Chondrocyte (in vitro differentiated cells): ENCODE results near the gene ANKRD11. TPM values are rescaled to one million over a fixed set of nuclear protein-coding genes. Genes with fewer than 3 reads are reported as not detected.

Source experiments
- DNase-seq: peaks from one replicate; pipeline ENCODE4 v3.0.0; 2021; ENCODE audit warnings: mixed read lengths, low spot score
- H3K27ac Mint-ChIP-seq: one replicate; pipeline ENCODE4 v1.8.0; 2021; ENCODE audit warnings: mild to moderate bottlenecking, moderate library complexity, mixed read lengths; ENCODE audit not compliant: unreplicated experiment
- H3K27me3 Mint-ChIP-seq: 2 replicates; pipeline ENCODE4 v1.8.0; 2021; ENCODE audit warnings: low read depth, mixed read lengths
- H3K36me3 Mint-ChIP-seq: 2 replicates; pipeline ENCODE4 v1.8.0; 2021; ENCODE audit warnings: low read depth, mixed read lengths
- H3K4me1 Mint-ChIP-seq: 2 replicates; pipeline ENCODE4 v1.8.0; 2021; ENCODE audit warnings: low read depth, mild to moderate bottlenecking, mixed read lengths
- H3K4me3 Mint-ChIP-seq: one replicate; pipeline ENCODE4 v1.8.0; 2021; ENCODE audit warnings: mild to moderate bottlenecking, moderate library complexity, mixed read lengths; ENCODE audit not compliant: unreplicated experiment
- H3K9me3 Mint-ChIP-seq: 2 replicates; pipeline ENCODE4 v1.8.0; 2021; ENCODE audit warnings: low read depth, mixed read lengths
- total RNA-seq: library from RNA; stranded (reverse); gene quantifications from 3 replicates; pipeline ENCODE4 v1.2.1, GENCODE V29; 2021
- TF ChIP-seq, protein P1 (sequence below): fragments of 200-600 bp; sonication (generic); IDR thresholded peaks from 2 replicates; pipeline ENCODE4 v1.5.0; 2021; ENCODE audit warnings: antibody characterized with exemption, mild to moderate bottlenecking, moderate library complexity

ANKRD11 gene
- total RNA-seq, 1 donor from 2014 or later = 180 TPM

DNA sequence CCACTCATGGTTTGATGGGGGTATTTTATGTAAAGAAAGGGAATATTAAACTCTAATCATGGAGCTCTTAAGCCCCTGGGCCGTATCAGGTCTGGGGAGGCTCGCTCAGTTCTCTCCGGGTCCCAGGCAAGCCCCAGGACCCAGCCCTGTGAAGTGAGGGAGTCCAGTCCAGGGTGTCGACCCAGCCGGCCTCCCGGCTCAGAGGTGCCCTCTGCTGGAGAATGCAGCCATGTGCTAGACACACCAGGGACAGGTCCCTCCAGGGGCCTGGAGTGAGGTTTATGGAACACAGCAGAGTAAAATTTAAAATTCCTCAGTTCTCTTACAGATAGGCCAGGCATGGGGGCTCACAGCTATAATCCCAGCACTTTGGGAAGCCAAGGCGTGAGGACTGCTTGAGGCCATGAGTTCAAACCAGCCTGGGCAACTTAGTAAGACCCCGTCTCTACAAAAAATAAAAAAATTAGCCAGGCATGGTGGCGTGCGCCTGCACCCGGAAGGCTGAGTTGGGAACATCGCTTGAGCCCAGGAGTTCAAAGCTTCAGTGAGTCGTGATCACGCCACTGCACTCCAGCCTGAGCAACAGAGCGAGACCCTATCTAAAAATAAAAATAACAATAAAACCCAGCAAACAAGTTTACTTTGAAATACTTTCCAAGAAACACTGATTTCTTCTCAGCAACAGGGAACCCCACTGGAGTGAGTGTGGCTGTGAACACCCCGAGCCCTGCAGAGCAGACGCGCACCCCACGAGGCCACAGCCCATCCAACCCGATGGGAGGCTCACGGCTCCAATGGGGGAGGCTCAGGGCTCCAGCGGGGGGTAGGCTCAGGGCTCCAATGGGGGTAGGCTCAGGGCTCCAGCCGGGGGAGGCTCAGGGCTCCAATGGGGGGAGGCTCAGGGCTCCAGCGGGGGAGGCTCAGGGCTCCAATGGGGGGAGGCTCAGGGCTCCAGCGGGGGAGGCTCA lies 200.6 kb downstream of the ANKRD11 start:
- TF ChIP-seq, protein P1, sequence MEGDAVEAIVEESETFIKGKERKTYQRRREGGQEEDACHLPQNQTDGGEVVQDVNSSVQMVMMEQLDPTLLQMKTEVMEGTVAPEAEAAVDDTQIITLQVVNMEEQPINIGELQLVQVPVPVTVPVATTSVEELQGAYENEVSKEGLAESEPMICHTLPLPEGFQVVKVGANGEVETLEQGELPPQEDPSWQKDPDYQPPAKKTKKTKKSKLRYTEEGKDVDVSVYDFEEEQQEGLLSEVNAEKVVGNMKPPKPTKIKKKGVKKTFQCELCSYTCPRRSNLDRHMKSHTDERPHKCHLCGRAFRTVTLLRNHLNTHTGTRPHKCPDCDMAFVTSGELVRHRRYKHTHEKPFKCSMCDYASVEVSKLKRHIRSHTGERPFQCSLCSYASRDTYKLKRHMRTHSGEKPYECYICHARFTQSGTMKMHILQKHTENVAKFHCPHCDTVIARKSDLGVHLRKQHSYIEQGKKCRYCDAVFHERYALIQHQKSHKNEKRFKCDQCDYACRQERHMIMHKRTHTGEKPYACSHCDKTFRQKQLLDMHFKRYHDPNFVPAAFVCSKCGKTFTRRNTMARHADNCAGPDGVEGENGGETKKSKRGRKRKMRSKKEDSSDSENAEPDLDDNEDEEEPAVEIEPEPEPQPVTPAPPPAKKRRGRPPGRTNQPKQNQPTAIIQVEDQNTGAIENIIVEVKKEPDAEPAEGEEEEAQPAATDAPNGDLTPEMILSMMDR = peak; percentile 87
- H3K27ac Mint-ChIP-seq = peak overlapping the region; percentile 65
- no peaks in the 10 kb centered on the region for H3K9me3 Mint-ChIP-seq
- no peaks in the 10 kb centered on the region for H3K27me3 Mint-ChIP-seq
- H3K4me3 Mint-ChIP-seq = no peak overlapping the region
- DNase-seq = no peak
- H3K4me1 Mint-ChIP-seq = peaks cover 5% of the 10 kb centered on the region
- H3K36me3 Mint-ChIP-seq = peaks cover 11% of the 10 kb centered on the region

DNA sequence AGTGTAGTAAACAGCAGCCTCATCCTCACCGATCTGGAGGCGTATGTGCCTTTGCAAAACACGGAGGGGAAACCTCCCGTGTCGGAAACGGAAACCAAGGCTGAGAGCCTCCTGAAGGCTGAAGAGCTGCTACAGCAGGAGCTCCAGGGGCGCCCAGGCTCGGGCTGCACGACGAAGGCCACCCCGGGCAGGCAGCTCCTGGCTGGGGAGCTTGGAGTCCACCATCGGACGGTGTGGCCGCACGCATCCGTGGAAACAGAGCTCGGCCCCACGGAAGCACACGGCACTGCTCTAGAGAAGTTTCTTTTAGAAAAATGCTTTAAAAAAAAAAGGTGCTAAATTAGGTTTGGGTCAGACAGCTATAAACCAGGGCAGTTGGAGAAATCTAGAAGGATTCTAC lies 201.4 kb downstream of the ANKRD11 start:
- Mint-ChIP-seq H3K4me1 (peaks cover 5% of the 10 kb centered on the region), H3K27ac (peak overlapping the region; percentile 65), H3K4me3 (no peak overlapping the region), H3K36me3 (peaks cover 11% of the 10 kb centered on the region), H3K27me3 (no peaks in the 10 kb centered on the region), H3K9me3 (no peaks in the 10 kb centered on the region)
- TF ChIP-seq, protein P1 = no peak
- DNase-seq = no peak

DNA sequence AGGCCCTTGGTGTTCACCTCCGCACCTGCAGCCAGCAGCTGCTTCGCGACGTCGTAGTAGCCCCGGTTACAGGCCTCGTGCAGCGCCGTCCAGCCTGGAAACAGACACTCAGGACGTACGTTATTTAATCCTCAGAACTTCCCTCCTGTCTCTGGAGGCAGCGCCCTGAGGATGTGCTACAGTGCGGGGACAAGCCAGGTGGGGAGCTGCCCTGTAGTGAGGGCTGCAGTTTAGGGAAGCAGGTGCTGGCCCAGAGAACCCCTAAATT lies 201.8 kb downstream of the ANKRD11 start:
- H3K9me3 Mint-ChIP-seq = no peaks in the 10 kb centered on the region
- H3K27me3 Mint-ChIP-seq = no peaks in the 10 kb centered on the region
- H3K4me3 Mint-ChIP-seq = no peak overlapping the region
- H3K4me1 Mint-ChIP-seq = peaks cover 5% of the 10 kb centered on the region
- no peak for DNase-seq
- TF ChIP-seq, protein P1 = no peak
- H3K36me3 Mint-ChIP-seq = peaks cover 11% of the 10 kb centered on the region
- no peak overlapping the region for H3K27ac Mint-ChIP-seq

DNA sequence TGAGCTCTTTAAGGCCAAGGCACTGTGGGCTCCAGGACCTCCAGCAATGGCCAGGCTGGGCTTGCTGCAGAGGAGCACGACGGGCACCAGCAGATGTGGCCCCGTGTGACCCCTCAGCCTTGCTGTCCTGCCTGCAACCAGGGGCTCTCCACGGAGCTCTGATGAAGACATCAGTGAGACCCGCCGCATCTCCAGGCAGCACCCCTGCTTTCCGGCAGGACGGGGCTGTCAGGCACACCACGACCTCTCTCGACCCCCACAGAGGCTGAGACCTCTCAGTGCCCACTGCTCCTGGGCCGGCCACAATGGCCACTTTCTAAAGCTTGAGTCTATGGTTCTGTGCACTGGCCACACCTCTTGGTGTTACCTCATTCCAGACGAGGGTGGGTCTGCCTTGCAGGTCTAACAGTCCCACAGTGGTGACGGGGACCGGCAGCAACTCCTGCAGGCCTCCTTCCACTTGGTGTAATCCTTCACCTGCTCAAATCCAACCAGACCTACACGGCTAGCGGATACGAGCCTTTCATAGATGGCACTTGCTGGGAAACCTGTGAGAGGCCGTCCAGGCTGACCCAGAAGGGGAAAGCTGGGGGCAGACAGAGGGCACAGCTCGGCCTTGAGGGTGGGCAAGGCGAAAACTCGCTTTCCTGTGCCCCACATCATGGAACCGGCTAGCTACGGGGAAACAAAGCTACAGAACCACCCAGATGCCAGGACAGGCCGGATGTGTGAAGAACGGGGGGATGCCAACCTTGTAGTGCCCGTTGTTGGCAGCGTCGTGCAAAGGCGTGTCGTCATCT lies 202.4 kb downstream of the ANKRD11 start:
- Mint-ChIP-seq H3K9me3 (no peaks in the 10 kb centered on the region), H3K27ac (no peak overlapping the region), H3K36me3 (peaks cover 11% of the 10 kb centered on the region), H3K27me3 (no peaks in the 10 kb centered on the region), H3K4me3 (no peak overlapping the region), H3K4me1 (peaks cover 5% of the 10 kb centered on the region)
- peak; percentile 88 for DNase-seq
- TF ChIP-seq, protein P1 = no peak

DNA sequence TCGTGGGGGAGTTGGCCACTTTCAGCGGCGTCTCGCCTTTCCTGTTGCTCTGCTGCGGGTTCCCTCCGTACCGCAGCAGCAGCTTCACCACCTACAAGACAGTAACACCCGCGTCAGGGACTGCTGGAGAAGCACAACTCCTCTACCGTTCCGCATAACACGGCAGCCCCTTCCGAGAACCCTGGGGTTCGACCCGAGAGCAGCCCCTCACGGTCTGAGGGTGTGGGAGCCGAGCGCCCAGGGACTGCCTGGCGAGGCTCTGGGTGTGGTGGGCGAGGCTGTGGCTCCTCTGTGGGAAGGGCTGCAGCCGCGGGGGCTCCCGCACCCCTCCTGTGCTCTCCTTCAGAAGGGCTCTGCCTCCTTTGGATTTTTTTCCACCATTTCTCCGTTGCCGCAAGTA lies 204.3 kb downstream of the ANKRD11 start:
- Mint-ChIP-seq H3K4me3 (no peak overlapping the region), H3K9me3 (no peaks in the 10 kb centered on the region), H3K27me3 (no peaks in the 10 kb centered on the region), H3K27ac (peak overlapping the region; percentile 45), H3K36me3 (peaks cover 11% of the 10 kb centered on the region), H3K4me1 (peaks cover 5% of the 10 kb centered on the region)
- TF ChIP-seq, protein P1 = no peak
- DNase-seq = no peak
